A549 (cell line): ENCODE results near the gene ITGB1.

ENCODE experiments used
- CEBPB ChIP-seq, 2 experiments: fragments of >200 bp in 1 of 2; sonication (Bioruptor Twin) in 1 of 2; formaldehyde crosslinking in 1 of 2; IDR thresholded peaks; 2 replicates each; pipeline ENCODE4 v1.6.1; 2012 to 2016
- CTCF ChIP-seq: fragments of >200 bp; sonication (Bioruptor Twin); formaldehyde crosslinking; IDR thresholded peaks from 3 replicates; pipeline ENCODE4 v1.5.1; 2016
- EHMT2 ChIP-seq: fragments of 200-600 bp; sonication (generic); IDR thresholded peaks from 2 replicates; pipeline ENCODE4 v1.6.1; 2016; ENCODE audit warnings: antibody characterized with exemption, low read depth, mild to moderate bottlenecking, moderate library complexity
- NR3C1 ChIP-seq: fragments of >200 bp; sonication (Bioruptor Twin); formaldehyde crosslinking; IDR thresholded peaks from 3 replicates; pipeline ENCODE4 v1.6.1; 2017
- POLR2A ChIP-seq: IDR thresholded peaks from 2 replicates; pipeline ENCODE4 v1.6.1; 2012; ENCODE audit warnings: mild to moderate bottlenecking, low read length
- RFX5 ChIP-seq: fragments of 450-650 bp; IDR thresholded peaks from 2 replicates; pipeline ENCODE4 v1.7.1; 2014; ENCODE audit warnings: antibody characterized with exemption, mild to moderate bottlenecking, moderate library complexity
- SREBF2 ChIP-seq: fragments of 450-650 bp; IDR thresholded peaks from 2 replicates; pipeline ENCODE4 v1.6.1; 2014; ENCODE audit warnings: mild to moderate bottlenecking, moderate library complexity

- TF ChIP-seq CTCF (no peak), CEBPB (IDR thresholded peaks at IDR 0.05) (no peak), EHMT2 (no peak), NR3C1 (no peak), RFX5 (no peak), POLR2A (no peak), SREBF2 (no peak)
These were observed 103.6 kb downstream of the ITGB1 start for GRCh38 chr10:32854435-32854834.
